Activated T-cell treated with anti-CD3 and anti-CD28 coated beads for 1 hour (primary cell): ENCODE measurements around the gene DOCK2.

Experiments used
- DNase-seq: peaks from one replicate; pipeline ENCODE4 v3.0.0-alpha.2; 2020; ENCODE audit warnings: low read depth

The DOCK2 gene

GRCh38 chr5:169988947-169989346 lies 351.9 kb downstream of the DOCK2 start:
- no peak for DNase-seq

DNA sequence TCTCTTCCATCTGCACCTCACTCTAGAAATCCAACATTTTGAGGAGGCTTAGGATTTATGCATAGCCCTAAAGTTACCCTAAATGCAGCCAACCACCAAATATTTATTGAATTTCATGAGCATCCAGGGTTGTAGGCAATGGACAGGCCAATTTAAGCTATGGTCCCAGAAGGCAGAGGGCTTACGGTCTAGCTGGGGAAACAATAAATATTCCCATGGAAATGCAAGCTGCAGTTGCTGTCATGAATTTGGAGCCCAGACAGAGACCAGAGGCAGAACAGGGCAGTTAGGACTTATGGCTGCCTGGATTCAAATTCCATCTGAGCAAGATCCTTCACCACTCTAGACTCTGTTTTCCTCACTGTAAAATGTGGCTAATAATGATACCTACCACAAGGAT lies 352.3 kb downstream of the DOCK2 start:
- no peak for DNase-seq

GRCh38 chr5:169991115-169991869 lies 354.2 kb downstream of the DOCK2 start:
- no peak for DNase-seq

DNA sequence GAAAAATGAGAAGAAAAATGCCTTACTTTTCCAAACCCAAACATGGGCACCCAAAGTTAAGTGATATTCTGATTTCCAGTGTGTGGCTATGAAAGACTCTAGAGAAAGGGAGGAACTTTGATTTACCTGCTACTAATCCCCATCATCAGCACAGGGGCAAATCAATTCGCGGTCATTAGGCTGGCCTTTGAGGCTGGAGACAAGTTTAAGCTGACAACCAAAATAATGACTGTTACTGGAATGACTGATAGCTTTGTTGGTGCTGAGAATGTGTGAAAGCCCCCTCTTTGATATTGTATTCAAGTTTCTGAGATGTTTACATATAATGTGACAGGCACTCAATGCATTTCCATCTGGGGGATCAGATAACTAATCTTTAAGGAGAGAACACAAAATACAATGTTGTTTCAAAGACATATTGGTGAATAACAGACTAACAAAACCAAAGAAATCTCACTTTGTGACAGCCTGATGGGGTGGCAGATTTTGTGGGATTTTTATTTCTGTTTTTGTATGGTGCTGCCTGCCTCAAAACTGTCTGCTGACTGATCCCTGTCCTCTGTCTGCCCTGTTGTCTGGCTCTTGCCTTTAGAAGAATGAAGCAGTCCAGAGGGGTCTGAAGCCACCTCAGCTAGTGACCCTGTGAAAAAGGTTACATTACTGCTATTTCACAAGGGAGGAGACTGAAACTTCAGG lies 355.9 kb downstream of the DOCK2 start:
- no peak for DNase-seq

GRCh38 chr5:169993485-169993790 lies 356.4 kb downstream of the DOCK2 start:
- no peak for DNase-seq

GRCh38 chr5:169997798-169998197 lies 360.7 kb downstream of the DOCK2 start:
- DNase-seq: no peak

GRCh38 chr5:169999621-170000020 lies 362.5 kb downstream of the DOCK2 start:
- no peak for DNase-seq

- no peak for DNase-seq
Observed at GRCh38 chr5:170000155-170000554, 363.1 kb downstream of the DOCK2 start.

DNA sequence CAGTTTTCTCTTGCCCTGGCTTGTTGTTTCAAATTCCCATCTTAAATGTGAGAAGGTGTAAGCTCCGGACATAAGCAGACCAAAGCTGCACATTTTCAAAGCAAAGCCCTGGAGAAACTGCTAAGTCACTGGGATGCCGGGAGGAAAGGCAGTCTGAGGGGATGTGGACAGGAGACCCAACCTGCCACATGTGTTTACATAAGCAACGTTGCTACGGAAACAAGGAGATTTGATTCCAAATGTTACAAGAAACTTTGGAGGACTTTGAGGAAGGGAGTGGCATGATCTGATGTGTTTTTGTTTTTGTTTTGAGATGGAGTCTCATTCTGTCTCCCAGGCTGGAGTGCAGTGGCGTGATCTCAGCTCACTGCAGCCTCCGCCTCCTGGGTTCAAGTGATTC lies 368.9 kb downstream of the DOCK2 start:
- DNase-seq: no peak

GRCh38 chr5:170008376-170008775 lies 371.3 kb downstream of the DOCK2 start:
- no peak for DNase-seq

DNA sequence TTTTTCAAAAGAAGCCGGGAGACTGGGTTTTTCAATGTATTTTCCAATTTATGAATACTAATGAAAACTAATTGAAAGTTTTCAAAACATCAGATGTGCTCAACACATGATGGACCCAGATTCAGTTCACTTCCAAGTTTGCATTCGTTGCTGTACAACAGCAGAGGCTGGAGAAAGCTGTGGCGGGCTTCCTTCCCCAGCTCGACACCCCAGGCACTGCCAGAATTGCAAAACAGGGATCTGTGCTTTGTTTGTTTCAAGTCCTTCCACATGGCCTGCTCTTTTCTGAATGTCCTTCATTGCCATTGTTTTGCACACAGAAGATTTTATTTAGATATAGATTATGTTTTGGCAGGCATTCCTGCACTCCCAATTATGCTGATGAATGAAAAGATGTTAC lies 373.5 kb downstream of the DOCK2 start:
- DNase-seq: no peak

GRCh38 chr5:170011751-170012150 lies 374.7 kb downstream of the DOCK2 start:
- DNase-seq: no peak

DNA sequence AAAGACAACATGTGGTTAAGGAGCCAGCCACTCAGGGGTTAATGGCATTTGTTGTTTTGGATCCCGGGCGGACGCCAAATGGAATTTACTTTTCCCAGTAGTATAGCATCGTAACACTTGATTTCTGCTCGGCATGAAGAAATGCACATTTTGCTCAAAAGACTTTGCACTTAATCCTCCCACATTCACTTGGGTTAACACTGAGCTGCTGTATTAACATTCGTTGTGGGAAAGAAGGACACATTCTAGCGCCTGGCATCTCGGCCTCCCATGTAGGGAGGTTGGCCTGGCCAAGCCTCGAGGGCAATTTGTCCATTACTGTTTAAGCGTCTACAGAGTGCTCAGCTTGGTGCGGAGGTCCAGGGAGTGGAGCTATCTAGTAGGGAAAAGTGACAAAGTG lies 375.5 kb downstream of the DOCK2 start:
- DNase-seq: no peak

DNA sequence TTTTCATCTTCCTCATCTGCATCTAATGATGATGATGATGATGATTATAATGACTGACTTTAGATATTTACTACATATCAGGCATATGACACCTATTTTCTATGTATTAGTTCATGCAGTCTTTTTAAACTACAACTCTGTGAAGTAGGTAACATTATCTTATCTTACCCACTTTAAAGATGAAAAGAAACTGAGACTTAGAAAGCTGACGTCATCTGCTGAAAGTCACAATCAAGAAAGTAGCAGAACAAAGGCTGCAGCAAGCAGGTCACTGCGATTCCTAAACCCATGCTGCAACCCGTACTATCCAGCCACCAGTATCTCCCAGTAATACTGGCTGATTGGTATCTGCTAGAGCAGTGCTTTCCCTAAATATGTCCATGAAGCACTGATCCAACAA lies 383.3 kb downstream of the DOCK2 start:
- no peak for DNase-seq

DNA sequence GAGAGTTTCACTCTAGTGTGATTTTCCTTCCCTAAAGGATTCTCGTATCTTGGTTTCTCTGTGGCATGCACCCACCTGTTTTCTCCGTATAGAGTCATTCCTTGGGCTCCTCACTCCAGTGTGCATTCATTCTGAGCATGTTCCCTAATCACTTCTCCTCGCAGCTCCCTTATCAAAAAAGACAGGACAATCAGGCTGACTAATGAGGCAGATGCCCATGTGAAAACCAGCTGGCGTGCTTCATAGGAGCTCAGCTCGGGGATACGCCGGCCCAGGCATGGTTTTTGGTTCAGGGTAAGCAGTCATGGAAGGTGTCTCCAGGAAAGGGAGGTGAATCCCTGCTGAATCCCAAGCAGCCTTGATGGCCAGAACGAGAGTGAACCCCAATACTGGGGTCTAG lies 384.4 kb downstream of the DOCK2 start:
- no peak for DNase-seq

GRCh38 chr5:170025853-170026252 lies 388.8 kb downstream of the DOCK2 start:
- DNase-seq: no peak

DNA sequence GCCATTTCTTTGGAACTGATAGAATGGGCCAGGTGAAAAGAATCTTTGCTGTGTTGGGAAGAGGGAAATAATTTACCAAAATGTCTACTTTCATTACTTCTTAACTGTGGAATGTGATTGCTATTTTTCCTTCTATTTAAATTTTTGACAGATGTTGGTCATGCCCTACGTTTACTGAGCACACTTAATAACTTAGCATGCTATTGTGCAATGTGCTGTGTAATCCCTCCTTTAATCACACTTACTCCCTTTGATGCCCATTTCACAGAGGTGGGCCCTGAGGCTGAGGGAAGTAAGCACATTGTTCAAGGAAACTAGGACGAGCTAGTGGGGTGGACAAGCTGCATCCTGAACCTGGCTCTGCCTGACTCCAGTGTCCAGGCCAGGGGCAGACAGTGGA lies 391.0 kb downstream of the DOCK2 start:
- DNase-seq: no peak

DNA sequence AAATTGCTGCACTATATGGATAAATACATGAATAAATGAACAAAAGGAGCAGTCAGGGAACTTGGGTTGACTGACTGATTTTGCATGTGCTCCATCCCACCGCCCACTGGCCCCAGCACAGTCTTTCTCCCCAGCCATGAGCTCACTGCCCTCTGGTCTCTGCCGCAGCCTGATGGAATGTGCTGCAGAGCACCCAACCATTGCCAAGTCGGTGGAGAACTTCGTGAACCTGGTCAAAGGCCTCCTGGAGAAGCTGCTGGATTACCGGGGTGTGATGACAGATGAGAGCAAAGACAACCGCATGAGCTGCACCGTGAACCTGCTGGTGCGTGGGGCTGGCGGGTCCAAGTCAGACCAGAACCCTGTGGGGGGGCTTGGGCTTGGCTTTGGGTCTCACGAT lies 397.2 kb downstream of the DOCK2 start:
- no peak for DNase-seq

GRCh38 chr5:170038241-170038640 lies 401.2 kb downstream of the DOCK2 start:
- DNase-seq: no peak

DNA sequence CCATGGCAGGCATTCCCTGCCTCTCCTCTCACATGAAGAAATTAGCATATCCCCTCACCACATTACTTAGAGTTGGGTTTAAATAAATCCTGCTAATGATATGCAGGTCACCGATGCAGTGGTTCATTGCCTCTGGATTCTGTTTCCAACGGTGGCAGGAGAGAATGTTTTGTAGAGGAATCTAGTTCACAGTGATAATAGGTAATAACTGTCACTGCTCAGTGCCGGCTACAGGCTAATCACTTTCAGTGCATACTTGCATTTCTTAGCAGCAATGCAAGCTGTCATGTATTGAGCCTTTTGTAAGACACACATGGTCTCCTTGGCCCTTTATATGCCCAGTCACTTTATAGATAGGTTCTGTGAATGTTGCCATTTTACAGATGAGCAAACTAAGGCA lies 402.8 kb downstream of the DOCK2 start:
- no peak for DNase-seq

GRCh38 chr5:170046241-170046640 lies 409.2 kb downstream of the DOCK2 start:
- no peak for DNase-seq

GRCh38 chr5:170049713-170050112 lies 412.6 kb downstream of the DOCK2 start:
- DNase-seq: no peak

GRCh38 chr5:170053896-170054295 lies 416.8 kb downstream of the DOCK2 start:
- DNase-seq: no peak

GRCh38 chr5:170055606-170056005 lies 418.5 kb downstream of the DOCK2 start:
- DNase-seq: no peak
